Adrenal gland (tissue), 12 donors: ENCODE data around the gene VRK3. TPM values are rescaled to one million over a fixed set of nuclear protein-coding genes. Genes with fewer than 3 reads are reported as not detected.
A peak's percentile ranks its signal among the peaks of the same experiment; 100 is the strongest.

Experiments
- DNase-seq, 7 donors: peaks; one replicate each; pipeline ENCODE4 v3.0.0-alpha.2; 2019 to 2020
- H3K27ac ChIP-seq, 5 donors: fragments of 200-600 bp; sonication (generic) in 4 of 5; 1 replicate in 3 of 5; 2 replicates in 2 of 5; pipeline versions ENCODE4 v1.5.1 to v1.8.0; 2016 to 2020; ENCODE audit warnings: mild to moderate bottlenecking in 1 of 5
- H3K27me3 ChIP-seq: fragments of 200-600 bp; 2 replicates; pipeline ENCODE4 v1.8.0; 2021
- H3K36me3 ChIP-seq, 2 donors: fragments of 200-600 bp; replicated peaks in 1 of 2; 1 replicate in 1 of 2; 2 replicates in 1 of 2; pipeline versions ENCODE4 v1.5.1 to v1.8.0; 2018 to 2022
- H3K4me1 ChIP-seq, 2 donors: fragments of 200-600 bp; replicated peaks in 1 of 2; 1 replicate in 1 of 2; 2 replicates in 1 of 2; pipeline versions ENCODE4 v1.5.1 to v1.8.0; 2018 to 2021
- H3K4me3 ChIP-seq, 4 donors: fragments of 200-600 bp; sonication (generic) in 3 of 4; one replicate each; pipeline ENCODE4 v1.5.1; 2016 to 2018
- H3K9me3 ChIP-seq, 3 donors: fragments of 200-600 bp; sonication (generic) in 1 of 3; replicated peaks in 1 of 3; 1 replicate in 2 of 3; 2 replicates in 1 of 3; pipeline versions ENCODE4 v1.5.1 to v1.8.0; 2016 to 2021
- POLR2A ChIP-seq, 2 donors: fragments of 450-650 bp; IDR thresholded peaks; one replicate each; pipeline ENCODE4 v1.6.1; 2017; ENCODE audit warnings: antibody characterized with exemption in 2 of 2, mild to moderate bottlenecking in 2 of 2, moderate library complexity in 1 of 2
- WGBS, 4 donors: extraction: QIAGEN DNeasy Blood & Tissue Kit in 2 of 4; methylation state at CpG; one replicate each; pipeline versions ENCODE4 v1.1.5 to v1.1.7; 2013 to 2017; 5-methylcytosine and 5-hydroxymethylcytosine counted together
- intact Hi-C, 2 donors: fragments of 100-400 bp; cut with DNase I; formaldehyde crosslinking; loops; one replicate each; pipeline versions ENCODE4 v1.14.1 to v1.15.0; 2022 to 2023
- polyA plus RNA-seq, 3 donors: library from polyadenylated mRNA; stranded (reverse); fragments of 200-250 nt in 2 of 3; fragments of 350-450 nt in 1 of 3; fragmentation: Illumina TruSeq in 1 of 3; extraction: RNeasy Lipid Tissue Mini Kit (QIAGEN cat#74804) in 1 of 3; gene quantifications; one replicate each; pipeline ENCODE4 v1.2.3, GENCODE V29; 2013 to 2014
- total RNA-seq, 9 donors: library from RNA; depleted of rRNA in 4 of 9; stranded (reverse); fragments of >200 nt in 4 of 9; fragments of 120-200 nt in 1 of 9; fragmentation: NEBNext Ultra II Directional in 1 of 9; extraction: Animal tissue kit (Norgen Biotek cat#: 25700) in 1 of 9; gene quantifications; one replicate each; pipeline versions ENCODE4 v1.1.0 to v1.2.4, GENCODE V29; 2013 to 2023
- TF ChIP-seq, protein P1 (sequence below), 6 experiments: fragments of 450-650 bp in 4 of 6; fragments of 200-600 bp in 2 of 6; sonication (generic) in 1 of 6; IDR thresholded peaks; 1 replicate in 5 of 6; 2 replicates in 1 of 6; pipeline versions ENCODE4 v1.5.1 to v1.8.0; 2016 to 2021; ENCODE audit warnings: antibody characterized with exemption in 6 of 6, mild to moderate bottlenecking in 2 of 6, moderate library complexity in 1 of 6
- donor health status: healthy with polysubstance abuse.
- donor health status: Bipolar disorder and iron deficiency.
- donor health status: DM: yes; HTN: yes; CAD: no.
- donor health status: DM: no; HTN: no; CAD: no.
- donor health status: DM: no; HTN: no; CAD: no.
- donor health status: DM: yes; HTN: yes; CAD: no.

Gene VRK3
- total and polyA plus RNA-seq, 12 donors, result 12.1 to 60.3 (median 45.4) TPM

- WGBS, 4 donors, result 8 to 12% (median 9%) methylated on average over 12 of the region's 12 CpGs
- TF ChIP-seq, protein P1, sequence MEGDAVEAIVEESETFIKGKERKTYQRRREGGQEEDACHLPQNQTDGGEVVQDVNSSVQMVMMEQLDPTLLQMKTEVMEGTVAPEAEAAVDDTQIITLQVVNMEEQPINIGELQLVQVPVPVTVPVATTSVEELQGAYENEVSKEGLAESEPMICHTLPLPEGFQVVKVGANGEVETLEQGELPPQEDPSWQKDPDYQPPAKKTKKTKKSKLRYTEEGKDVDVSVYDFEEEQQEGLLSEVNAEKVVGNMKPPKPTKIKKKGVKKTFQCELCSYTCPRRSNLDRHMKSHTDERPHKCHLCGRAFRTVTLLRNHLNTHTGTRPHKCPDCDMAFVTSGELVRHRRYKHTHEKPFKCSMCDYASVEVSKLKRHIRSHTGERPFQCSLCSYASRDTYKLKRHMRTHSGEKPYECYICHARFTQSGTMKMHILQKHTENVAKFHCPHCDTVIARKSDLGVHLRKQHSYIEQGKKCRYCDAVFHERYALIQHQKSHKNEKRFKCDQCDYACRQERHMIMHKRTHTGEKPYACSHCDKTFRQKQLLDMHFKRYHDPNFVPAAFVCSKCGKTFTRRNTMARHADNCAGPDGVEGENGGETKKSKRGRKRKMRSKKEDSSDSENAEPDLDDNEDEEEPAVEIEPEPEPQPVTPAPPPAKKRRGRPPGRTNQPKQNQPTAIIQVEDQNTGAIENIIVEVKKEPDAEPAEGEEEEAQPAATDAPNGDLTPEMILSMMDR (IDR thresholded peaks at IDR 0.05), result no peak
- no peak for TF ChIP-seq POLR2A (IDR thresholded peaks at IDR 0.05)
- H3K9me3 ChIP-seq, result no peaks in the 10 kb centered on the region
- no peaks in the 10 kb centered on the region for H3K27me3 ChIP-seq
- H3K36me3 ChIP-seq, result peaks cover 0 to 5% of the 10 kb centered on the region in 2 donors
- peak overlapping the region; percentile 50 to 91 (median 85) for H3K27ac ChIP-seq
- peak overlapping the region in 1 of 4 donors; percentile 53 for H3K4me3 ChIP-seq
- H3K4me1 ChIP-seq, result peaks cover 50 to 72% of the 10 kb centered on the region in 2 donors
- peak in 4 of 7 donors; percentile 36 to 50 (median 47) for DNase-seq
- intact Hi-C loops, result no loop called here
Measured at GRCh38 chr19:49954092-49954829, 70.9 kb downstream of the VRK3 start.

- peaks cover 48 to 72% of the 10 kb centered on the region in 2 donors for H3K4me1 ChIP-seq
- no peaks in the 10 kb centered on the region for H3K9me3 ChIP-seq
- intact Hi-C loops, result no loop called here
- TF ChIP-seq, protein P1 (IDR thresholded peaks at IDR 0.05), result no peak
- DNase-seq, result peak in 1 of 7 donors; percentile 14
- H3K4me3 ChIP-seq, result peak overlapping the region in 1 of 4 donors; percentile 53
- no peaks in the 10 kb centered on the region for H3K27me3 ChIP-seq
- H3K27ac ChIP-seq, result peak overlapping the region; percentile 27 to 91 (median 85)
- peaks cover 0 to 5% of the 10 kb centered on the region in 2 donors for H3K36me3 ChIP-seq
- WGBS, 4 donors, result 27 to 31% (median 28%) methylated on average over 7 of the region's 7 CpGs
Measured at GRCh38 chr19:49953416-49953815, 71.8 kb downstream of the VRK3 start.

- DNase-seq, result peak in 2 of 7 donors; percentile 17 to 18
- 21 to 28% (median 26%) methylated on average over 12 to 13 of the region's 13 CpGs for WGBS, 4 donors
- Histone ChIP-seq H3K4me3 (peak overlapping the region in 1 of 4 donors; percentile 53), H3K36me3 (peaks cover 0 to 5% of the 10 kb centered on the region in 2 donors), H3K9me3 (no peaks in the 10 kb centered on the region), H3K27me3 (no peaks in the 10 kb centered on the region), H3K4me1 (peaks cover 44 to 69% of the 10 kb centered on the region in 2 donors), H3K27ac (peak overlapping the region; percentile 27 to 91 (median 85))
- no peak for TF ChIP-seq POLR2A (IDR thresholded peaks at IDR 0.05)
- TF ChIP-seq, protein P1 (IDR thresholded peaks at IDR 0.05), result no peak
- intact Hi-C loops, result no loop called here
Measured at GRCh38 chr19:49952906-49953305, 72.3 kb downstream of the VRK3 start.

DNA sequence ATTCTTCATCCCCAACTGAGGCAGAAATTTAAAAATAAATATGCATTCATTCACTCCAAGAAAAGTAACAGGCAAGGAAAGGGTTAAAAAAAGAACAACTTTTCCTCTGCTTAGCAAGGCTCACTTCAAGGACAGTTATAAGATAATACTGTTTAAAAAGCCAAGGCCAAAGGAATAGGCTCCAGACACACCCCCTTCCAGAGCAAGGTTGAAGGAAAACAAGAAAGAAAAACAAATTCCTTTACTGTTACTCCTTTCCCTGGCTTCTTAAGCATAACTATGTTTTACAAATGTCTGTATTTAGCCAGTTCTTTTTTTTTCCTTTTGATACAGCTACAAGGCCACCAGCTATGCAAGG lies 72.7 kb downstream of the VRK3 start:
- H3K27ac ChIP-seq, result peak overlapping the region; percentile 27 to 91 (median 85)
- peaks cover 44 to 67% of the 10 kb centered on the region in 2 donors for H3K4me1 ChIP-seq
- TF ChIP-seq, protein P1 (IDR thresholded peaks at IDR 0.05), result no peak
- TF ChIP-seq POLR2A (IDR thresholded peaks at IDR 0.05), result peak in 1 of 2 donors; percentile 24
- H3K36me3 ChIP-seq, result peaks cover 0 to 5% of the 10 kb centered on the region in 2 donors
- H3K4me3 ChIP-seq, result peak overlapping the region in 1 of 4 donors; percentile 53
- intact Hi-C loops, result no loop called here
- no peaks in the 10 kb centered on the region for H3K27me3 ChIP-seq
- no peaks in the 10 kb centered on the region for H3K9me3 ChIP-seq
- DNase-seq, result peak in 2 of 7 donors; percentile 15 to 32
